ENCODE measurements around the gene RNFT2.

DNA sequence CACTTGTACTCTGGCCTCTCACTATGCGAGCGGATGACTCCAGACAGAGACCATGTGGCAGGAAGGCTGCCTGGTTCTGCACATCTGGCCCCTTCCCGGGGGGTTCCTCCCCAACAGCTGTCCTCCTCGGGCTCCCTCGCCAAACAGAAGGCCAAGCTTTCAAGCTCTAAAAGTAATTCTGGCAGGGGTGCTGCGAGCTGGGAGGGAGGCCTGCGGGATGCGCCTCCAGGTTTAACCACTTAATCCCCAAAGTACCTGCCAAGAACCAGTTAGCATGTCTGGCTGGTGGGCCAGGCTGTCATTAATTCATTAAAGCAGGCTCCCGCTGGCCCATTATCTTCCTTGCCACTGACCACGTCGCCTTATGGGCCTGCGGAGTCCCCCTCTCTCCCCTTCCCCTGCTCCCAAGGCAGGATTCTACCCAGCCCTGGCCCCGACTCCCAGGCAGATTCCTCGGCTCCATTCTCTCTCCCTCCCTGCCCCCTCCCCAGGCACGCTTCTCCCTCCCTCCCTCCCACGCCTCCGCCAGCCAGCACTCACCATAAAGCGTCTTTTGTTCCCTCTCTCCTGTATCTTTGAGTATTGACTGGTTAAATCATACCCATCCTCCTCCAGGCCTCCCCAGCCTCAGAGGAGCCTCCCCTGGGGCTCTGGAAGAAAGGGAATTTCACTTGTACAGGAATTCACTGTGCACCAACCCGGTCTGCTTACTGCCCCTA, 138.2 kb downstream of the RNFT2 start:
- TF ChIP-seq CTCF (conservative IDR thresholded peaks at IDR 0.05; ENCODE audit: low read depth, low read length), result no peak
- no peak for TF ChIP-seq EZH2 (IDR thresholded peaks at IDR 0.05; ENCODE audit: low read length, unreplicated experiment)
- no peak for TF ChIP-seq EZH2phosphoT487 (IDR thresholded peaks at IDR 0.05; ENCODE audit: borderline replicate concordance, low read length)

Measured in PC-3 (cell line).